NCI-H226 (cell line): ENCODE measurements around the gene PPP2R2D.
"Not testable (repeated sequence)": the region's sequence is repeated elsewhere in the genome, so short reads cannot be mapped to it uniquely, and the experiment has no call there.

ENCODE experiments used
- DNase-seq: peaks from one replicate; pipeline ENCODE4 v3.0.0-alpha.2; 2015

Gene PPP2R2D

DNA sequence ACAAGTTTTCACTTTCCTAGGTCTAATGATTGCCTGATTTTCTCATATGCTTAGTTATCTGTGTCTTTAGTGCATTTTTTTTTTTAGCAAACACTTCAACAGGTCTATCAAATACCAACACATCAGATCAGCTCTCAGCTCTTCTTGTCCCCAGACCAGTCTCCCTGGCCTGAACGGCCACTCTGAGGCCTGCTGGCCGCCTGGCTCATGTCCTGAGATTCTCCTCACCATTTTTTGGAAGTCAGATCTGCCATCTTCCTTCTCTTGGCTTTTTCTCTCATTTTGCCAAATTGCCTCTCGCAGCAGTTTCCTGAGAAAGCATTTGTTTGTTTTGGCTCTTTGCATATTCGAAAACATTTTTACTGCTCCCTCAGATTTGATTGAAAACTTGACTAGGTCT, 29.3 kb downstream of the PPP2R2D start:
- no peak for DNase-seq

DNA sequence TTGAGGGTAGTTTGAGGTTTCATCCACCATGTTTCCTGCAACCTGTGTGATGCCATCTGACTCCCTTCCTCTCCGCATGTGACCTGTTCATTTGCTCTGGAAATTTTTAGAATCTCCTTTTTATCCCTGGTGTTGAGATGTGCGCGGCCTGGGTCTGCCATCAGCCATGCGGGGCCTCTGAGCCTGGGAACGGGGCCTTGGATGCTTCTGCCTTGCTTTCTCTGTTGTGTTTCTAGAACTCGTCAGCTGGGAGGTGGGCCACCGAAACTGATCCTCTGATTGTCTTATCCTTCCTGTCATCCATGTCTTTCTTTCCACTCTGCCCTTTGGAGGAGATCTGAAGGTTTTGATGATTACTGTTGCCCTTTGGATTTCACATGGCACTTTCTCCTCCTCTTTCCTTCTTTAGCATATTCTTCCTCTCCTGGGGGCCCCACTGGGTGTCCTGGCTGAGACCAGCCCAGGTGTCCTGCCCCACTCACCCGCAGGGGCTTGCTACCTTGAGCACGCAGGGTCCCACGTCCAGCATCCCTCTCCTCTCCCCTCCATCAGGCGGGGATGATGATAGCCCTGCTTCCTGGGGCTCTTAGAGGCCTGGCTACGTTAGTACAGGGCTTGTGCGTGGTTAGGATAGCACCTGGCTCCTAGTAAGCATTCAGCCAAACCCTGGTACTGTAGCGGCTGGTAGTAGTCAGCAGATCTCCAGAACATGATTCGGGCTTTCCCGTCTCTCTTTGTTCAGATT, 29.9 kb downstream of the PPP2R2D start:
- no peak for DNase-seq

DNA sequence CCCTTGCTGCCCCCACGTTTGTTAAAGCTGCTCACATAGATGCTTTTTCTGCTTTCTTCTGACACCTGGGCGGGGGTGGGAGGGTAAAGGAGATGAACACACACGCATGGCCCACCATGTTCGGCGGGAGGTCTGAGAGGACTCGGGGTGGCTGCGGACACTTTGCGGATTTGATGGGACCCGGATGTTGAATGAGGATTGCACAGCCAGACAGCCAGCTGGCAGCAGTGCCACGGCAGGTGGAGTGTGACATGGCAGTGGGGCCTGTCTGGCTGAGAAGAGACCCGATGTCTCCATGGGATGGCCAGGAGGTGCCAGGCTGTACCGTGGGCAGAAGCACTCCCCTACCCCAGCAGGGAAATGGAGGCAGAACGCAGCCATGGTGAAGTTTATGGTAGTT, 31.2 kb downstream of the PPP2R2D start:
- DNase-seq, result no peak

DNA sequence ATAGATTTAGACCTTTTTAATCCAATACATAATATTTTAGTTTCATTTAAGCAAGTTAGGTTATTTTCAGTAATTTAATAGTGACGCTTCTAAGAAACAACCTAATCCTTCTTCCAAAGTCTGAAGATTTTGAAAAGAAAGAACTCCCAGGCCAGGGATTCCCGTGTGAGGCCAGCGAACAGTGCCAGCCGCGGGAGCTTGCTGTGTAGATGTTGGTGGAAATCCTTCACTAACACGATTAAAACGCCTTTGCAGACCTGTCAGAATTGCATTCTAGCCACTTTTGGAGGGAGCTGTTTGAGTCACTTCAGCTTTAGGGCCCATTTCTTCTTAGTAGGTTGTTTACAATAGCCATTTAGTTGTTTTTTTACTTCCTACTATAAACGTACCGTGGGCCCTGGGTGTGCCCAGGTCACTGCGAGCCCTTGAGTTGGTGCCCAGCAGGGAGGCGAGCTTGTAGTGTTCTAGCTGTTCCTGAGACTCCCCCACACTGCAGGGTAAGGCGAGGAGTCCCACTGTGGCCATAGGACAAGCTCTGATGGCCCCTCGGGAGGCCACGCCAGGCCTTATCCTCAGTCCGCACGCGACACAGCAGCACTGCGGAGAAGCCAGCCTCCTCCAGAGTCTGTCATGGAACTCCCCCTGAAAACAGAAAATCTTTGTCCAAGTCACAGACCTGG, 32.3 kb downstream of the PPP2R2D start:
- no peak for DNase-seq

DNA sequence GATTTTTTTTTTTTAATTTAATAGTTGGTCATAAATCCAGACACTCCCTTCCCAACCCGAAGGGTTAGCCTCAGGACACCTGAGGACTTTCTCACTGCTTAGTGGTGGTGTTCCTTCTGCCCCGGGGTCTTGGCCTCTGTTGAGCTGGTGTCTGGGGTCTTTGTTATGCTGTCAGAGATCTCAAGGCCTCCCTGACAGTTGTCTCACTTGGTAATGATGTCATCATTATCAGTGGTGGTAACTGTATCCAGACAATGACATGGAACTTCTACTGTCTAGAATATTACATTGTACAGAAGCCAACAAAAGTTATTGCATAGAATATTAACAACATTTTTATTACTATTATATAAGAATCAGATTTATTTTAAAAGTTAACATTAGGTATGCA, 32.9 kb downstream of the PPP2R2D start:
- no peak for DNase-seq

DNA sequence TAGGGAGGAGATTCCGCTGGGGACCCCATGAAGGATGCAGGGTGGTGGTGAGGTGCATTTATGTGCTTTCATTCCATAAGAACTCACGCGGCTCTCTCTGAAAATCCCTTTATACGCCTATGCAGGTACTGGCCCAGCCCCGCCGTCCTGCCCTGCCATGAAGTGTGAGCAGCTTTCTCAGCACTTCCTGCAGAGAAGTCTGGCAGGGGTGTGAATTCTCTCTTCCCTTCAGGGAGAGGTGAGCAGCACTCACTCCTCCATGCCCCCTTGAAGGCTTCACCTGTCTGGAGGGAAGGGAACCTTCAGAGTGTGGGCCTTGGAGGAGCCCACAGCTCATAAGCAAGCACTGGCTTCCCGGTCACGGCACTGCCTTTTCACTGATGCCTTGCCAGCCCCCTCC, 34.0 kb downstream of the PPP2R2D start:
- DNase-seq, result no peak

DNA sequence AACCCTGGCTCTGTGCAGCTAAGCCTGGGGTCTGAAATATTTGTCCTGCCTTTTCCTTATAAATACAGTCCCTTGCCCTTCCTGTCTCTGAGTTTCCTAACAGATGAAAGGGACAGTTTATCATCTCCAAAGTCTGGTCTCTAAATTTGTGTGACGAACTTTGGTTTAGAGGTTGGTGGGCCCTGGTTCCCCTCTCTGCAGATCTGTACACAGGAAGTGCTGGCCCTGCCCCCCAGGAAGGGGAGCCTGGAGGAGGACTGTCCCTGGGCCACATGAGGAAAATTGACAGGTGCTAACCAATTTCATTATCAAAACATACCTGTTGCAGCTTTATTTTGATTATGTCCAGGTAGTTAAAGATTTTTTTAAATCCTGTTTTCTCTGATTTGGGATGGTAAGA, 34.5 kb downstream of the PPP2R2D start:
- DNase-seq, result no peak

DNA sequence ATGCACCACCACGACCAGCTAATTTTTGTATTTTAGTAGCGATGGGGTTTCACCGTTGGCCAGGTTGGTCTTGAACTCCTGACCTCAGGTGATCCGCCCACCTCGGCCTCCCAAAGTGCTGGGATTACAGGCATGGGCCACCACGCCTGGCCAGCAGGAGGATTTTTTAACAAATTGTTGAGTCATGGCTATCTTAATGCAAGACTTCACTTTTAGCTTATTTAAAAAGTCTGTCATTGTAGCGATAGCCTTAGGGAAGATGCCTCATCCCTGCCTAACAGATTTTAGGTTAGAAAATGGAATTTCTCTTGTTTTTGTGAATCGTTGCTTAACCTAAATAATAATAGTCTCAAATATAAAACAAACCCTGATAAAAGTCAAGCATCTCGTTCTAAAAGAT, 35.5 kb downstream of the PPP2R2D start:
- DNase-seq, result no peak

DNA sequence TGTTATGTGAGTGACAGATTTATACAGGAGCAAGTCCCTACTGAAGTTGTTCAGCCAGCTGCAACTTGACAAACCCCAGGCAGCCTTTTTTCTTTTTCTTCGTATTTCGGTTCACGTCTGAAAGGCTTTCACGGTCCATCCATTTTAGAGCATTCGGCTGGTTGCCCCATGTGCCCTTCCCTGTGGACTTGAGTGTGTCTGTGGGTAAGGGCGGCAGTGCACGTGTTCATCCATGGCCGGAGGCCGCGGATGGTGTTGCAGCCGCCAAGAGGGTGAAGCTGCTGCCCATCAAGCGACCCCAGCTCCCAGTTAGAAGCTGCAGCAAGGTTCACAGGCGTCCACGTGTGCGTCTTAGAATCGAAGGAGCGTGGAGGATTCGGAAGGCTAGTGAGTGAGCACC, 35.9 kb downstream of the PPP2R2D start:
- no peak for DNase-seq

DNA sequence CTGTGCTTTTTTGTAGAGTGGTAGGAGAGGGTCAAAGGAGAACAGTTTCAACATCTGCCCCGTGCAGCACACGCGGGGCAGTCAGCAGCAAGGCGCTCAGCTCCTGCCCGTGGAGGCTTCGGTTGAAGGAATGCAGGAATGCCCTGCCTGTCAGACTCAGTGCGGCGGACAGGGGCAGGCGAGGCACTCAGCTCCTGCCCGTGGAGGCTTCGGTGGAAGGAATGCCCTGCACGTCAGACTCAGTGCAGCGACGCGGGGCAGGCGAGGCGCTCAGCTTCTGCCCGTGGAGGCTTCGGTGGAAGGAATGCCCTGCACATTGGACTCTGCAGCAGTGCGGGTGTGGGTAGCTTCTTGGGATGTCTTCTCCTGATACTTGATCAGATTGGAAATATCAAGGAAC, 37.0 kb downstream of the PPP2R2D start:
- no peak for DNase-seq

DNA sequence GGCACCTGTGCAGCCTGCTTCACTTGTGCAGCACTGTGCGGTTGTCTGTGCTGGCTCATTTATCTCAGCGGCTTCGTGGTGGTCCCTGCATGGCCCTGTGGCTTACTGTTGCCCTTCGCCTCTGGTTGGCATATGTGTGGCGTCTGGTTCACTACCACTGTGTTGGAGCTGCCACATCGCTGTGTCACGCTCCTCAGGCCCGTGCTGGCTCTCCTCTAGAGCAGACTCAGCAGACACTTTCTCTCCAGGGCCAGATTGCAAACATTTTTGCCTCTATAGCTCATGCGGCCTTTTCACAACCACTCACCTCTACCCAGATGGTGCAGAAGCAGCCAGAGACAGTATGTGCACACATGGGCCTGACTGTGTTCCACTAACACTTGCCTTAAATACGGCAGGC, 37.9 kb downstream of the PPP2R2D start:
- DNase-seq, result no peak

DNA sequence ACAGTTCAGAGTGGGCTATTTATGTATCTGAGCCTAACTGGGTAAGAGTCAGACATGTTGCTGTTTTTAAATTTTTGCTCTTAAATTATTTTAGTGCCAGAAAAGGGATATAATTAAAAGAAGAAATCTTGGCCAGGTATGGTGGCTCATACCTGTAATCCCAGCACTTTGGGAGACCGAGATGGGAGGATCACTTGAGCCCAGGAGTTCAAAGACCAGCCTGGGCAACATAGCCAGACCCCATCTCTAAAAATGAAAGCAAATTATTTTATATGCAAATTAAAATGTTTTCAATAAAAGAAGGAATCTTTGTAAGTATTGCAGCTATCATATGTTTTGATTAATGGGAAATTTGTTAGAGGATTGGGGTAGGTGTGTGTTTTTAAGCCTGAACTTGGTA, 41.6 kb downstream of the PPP2R2D start:
- DNase-seq, result no peak

DNA sequence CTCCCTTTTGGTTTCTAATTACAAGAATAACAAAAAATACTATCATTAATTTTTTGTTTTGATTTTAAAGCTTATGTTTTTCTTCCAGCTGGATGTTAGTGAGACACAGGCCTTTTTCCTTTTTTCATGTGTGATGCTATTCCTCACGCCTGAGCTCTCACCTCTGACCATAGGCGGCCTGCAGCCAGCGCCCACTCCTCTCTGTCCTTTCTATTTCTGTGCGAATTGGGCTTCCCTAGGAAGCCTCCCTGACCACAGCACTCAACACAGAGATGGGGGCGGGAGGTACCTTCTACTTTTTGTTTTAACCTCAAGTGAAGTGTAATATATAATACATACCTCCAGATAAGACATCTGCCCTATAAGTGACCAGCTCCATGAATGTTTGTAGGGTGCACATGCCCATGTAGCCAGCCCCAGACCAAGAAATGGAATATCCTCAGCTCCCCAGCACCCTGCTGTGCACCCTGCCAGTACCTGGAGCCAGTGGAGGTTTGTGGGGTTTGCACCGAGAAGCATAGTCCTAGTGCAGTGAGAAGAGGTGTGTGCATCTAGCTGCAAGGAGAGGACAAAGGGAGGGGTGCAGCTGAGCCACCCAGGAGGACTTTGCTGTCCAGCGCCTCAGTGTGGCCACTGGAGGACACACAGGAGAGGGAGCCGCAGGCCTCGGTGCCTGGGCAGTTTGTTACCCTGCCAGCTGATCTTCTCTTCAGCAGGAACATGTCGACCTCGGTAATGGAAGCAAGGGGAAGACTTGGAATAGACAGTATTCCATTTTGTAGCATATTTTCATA, 42.4 kb downstream of the PPP2R2D start:
- DNase-seq, result no peak

DNA sequence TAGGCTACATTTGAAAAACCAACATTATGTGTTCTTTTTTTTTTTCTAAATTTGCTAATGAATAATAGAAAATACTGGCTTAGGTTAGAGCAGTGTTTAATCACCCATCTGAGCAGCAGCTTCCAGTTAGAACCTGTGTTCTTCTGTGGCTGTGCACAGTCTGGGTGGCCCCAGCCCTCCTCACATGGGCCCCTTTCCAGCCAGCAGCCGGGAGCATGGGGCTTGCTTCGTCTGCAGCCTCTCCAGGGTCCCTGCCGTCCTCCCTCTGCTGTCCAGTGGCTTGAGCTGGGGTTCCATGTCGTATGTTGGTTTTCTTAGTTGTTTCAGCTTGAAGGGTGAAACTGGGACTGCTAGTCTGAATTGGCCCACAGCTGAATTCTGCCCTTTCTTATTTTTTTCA, 43.6 kb downstream of the PPP2R2D start:
- DNase-seq, result no peak

DNA sequence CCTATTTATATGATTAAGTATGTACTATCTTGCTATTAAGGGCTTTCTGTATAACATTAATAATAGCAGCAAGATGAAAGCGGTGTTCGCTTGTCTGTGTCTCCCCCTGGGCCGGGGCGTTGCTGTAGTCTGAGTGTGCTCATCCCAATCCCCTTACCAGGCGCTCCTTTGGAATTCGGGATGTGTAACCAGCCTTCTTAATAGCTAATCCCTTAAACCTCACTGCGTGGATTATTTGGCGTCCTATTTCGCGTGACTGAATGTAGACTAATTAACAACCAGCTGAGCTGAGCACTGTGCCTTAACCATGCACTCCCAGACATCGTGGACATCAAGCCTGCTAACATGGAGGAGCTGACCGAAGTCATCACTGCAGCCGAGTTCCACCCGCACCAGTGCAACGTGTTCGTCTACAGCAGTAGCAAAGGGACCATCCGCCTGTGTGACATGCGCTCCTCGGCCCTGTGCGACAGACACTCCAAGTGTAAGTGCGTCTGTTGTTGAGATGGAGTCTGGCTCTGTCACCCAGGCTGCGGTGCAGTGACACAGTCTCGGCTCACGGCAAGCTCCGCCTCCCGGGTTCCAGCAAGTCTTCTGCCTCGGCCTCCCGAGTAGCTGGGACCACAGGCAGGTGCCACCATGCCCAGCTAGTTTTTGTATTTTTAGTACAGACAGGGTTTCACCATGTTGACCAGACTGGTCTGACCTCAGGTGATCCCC, 44.3 kb downstream of the PPP2R2D start:
- no peak for DNase-seq

DNA sequence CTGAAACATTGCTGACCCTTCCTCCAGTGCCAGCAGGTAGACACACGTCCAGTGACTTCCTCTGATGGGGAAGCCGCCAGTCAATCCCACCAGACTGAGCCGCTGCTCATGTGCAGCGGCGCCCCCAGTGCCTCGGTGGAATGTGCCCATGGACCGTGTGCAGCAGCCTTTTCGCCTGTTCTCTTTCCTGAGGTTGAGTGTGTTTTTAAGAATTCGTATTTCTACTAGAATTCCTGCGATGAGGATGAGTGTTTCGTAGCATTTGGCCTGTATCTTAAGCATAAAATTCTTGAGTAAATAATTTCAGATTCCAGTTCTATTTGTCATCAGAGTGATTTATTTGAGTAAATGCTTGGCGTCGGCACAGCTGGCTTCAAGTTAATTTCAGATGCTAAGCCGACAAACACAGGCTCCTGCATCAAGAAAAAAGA, 45.5 kb downstream of the PPP2R2D start:
- DNase-seq, result peak; percentile 62

DNA sequence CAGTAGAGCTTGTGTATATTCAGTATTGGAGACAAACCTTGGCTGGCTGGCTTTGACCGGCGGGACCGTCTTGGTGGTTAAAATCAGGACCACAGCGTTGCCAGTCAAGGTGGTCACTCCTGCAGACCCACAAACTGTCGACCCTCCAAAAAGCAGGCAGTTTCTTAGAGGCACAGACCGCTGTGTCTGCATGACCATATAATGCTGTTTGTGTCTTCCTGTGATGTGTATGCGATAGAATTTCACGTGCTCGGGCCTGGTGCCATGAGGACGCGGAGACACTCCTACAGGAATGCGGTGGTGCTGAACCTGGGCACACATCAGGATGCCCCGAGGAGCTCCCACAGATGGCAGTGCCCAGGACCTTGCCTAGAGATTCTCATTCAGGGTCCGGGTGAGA, 46.1 kb downstream of the PPP2R2D start:
- no peak for DNase-seq

DNA sequence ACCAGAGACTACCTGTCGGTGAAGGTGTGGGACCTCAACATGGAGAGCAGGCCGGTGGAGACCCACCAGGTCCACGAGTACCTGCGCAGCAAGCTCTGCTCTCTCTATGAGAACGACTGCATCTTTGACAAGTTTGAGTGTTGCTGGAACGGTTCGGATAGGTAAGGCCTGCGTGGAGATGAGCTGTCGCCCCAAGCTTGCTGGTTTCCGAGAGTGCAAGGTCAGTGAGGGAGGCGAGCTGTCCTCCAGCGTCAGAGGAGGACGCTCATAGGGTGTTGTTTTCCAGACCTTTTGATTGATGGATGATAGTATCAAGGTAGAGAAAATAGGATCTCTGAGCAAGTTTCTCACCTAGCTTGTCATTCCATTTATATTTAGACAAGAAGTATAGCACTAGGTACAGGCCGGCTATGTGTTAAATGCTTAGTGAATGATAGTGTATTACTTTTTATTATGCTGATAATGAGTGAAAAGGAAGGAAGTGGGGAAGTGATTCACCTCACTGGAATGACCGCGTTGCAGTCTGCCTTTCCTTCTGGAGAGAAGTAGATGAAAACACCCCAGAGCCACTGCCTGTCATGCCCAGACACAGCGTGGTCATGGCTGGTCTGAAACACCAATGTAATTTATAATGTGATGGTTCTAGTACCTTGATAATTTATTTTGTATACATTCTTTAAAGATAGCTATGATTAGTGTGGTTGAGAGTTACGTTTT, 47.0 kb downstream of the PPP2R2D start:
- peak; percentile 71 for DNase-seq

DNA sequence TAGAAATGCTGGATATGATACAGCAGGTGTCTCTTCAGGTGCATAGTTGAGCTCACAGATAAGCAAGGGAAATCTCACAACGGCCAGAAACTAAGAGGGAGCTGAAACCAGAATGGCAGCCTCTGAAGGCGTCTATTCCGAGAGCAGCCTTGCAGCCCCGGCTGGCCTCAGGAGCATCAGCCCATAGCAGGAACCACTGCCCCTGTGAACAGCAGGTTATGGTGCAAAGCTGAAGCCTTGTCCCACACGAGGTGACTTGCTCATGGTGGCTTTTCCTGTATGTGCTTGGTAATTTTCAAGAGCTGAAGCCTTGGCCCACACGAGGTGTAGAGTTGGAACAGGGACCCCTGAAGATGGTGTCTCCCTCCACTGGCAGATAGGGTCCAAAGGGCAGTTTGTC, 47.7 kb downstream of the PPP2R2D start:
- DNase-seq, result no peak

DNA sequence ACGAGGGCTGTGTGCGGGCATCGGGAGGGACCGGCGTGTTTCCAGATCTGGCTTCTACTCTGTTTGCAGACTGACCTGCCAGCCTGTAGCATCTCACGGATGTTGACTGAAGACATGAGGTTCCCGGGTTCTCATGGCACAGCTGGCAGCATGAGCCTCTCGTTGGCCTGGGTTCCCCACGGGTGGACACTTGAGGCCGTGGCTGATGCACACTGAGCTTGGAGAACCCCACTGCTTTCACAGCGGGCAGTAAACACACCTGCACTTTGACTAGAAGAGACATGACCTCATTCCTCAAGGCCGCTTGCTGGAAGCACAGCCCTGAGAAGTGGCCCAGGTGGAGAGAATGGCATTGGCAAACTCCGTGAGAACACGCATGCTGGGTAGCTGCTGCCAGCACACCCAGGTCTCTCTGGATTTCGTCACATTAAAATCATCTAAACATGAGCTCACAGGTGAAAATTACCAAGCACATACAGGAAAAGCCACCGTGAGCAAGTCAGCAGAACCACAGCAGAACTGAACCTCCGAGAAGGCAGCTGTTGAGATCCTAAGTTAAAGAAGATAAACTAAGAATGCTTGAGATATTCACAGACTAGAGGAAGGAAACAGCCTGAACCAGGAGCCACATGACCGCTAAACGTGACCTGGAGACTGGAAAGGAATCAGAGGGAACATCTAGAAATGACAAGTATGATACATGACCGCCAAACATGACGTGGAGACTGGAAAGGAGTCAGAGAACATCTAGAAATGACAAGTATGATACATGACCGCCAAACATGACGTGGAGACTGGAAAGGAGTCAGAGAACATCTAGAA, 48.4 kb downstream of the PPP2R2D start:
- DNase-seq, result no peak

DNA sequence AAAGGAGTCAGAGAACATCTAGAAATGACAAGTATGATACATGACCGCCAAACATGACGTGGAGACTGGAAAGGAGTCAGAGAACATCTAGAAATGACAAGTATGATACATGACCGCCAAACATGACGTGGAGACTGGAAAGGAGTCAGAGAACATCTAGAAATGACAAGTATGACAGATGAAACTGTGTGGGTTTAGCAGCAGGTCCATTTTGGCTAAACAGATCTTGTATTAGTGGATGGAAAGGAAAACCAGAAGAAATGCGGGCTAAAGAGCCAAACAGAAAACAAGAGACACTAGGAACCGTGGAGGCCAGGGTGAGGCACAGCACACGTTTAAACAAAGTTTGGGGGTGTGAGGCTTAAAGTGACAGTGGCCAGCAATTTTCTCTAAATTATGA, 49.1 kb downstream of the PPP2R2D start:
- not testable (repeated sequence) for DNase-seq
